Activated CD8-positive, alpha-beta memory T cell treated with anti-CD3 and anti-CD28 coated beads, Interleukin-2, amount 10 ng/mL, durations not matched to agents 7 days and 5 days (primary cell): ENCODE data around the gene CCR7. TPM values are rescaled to one million over a fixed set of nuclear protein-coding genes. Genes with fewer than 3 reads are reported as not detected.

Source experiments
- ATAC-seq: fragments of 150-1000 bp; cut with Tn5 transposase; one replicate; pipeline ENCODE4 v1.10.0; 2021; ENCODE audit warnings: moderate library complexity
- CTCF ChIA-PET: fragments of 350-600 bp; sonication (Branson Sonifier 250); formaldehyde crosslinking; loops from one replicate; lab custom pipeline; 2021; ENCODE audit warnings: antibody characterized with exemption; lab: Charles Lee
- DNase-seq: peaks from one replicate; pipeline ENCODE4 v3.0.0-alpha.2; 2020
- H3K27ac Mint-ChIP-seq: one replicate; pipeline ENCODE4 v1.8.0; 2021; ENCODE audit warnings: mild to moderate bottlenecking, mixed read lengths
- H3K27me3 Mint-ChIP-seq: one replicate; pipeline ENCODE4 v1.8.0; 2021; ENCODE audit warnings: mixed read lengths
- H3K36me3 Mint-ChIP-seq: one replicate; pipeline ENCODE4 v1.8.0; 2021; ENCODE audit warnings: mild to moderate bottlenecking, mixed read lengths
- H3K4me1 Mint-ChIP-seq: one replicate; pipeline ENCODE4 v1.8.0; 2021; ENCODE audit warnings: mixed read lengths
- H3K4me3 Mint-ChIP-seq: one replicate; pipeline ENCODE4 v1.8.0; 2021; ENCODE audit warnings: mild to moderate bottlenecking, moderate library complexity, mixed read lengths
- H3K9me3 Mint-ChIP-seq: one replicate; pipeline ENCODE4 v1.8.0; 2022; ENCODE audit warnings: low read depth, mixed read lengths
- total RNA-seq, 2 experiments: library from RNA; stranded (reverse); gene quantifications; one replicate each; pipeline ENCODE4 v1.2.3, GENCODE V29; 2021

The CCR7 gene
- total RNA-seq, 2 experiments from 2014 or later: 43.5 to 83.9 TPM

DNA sequence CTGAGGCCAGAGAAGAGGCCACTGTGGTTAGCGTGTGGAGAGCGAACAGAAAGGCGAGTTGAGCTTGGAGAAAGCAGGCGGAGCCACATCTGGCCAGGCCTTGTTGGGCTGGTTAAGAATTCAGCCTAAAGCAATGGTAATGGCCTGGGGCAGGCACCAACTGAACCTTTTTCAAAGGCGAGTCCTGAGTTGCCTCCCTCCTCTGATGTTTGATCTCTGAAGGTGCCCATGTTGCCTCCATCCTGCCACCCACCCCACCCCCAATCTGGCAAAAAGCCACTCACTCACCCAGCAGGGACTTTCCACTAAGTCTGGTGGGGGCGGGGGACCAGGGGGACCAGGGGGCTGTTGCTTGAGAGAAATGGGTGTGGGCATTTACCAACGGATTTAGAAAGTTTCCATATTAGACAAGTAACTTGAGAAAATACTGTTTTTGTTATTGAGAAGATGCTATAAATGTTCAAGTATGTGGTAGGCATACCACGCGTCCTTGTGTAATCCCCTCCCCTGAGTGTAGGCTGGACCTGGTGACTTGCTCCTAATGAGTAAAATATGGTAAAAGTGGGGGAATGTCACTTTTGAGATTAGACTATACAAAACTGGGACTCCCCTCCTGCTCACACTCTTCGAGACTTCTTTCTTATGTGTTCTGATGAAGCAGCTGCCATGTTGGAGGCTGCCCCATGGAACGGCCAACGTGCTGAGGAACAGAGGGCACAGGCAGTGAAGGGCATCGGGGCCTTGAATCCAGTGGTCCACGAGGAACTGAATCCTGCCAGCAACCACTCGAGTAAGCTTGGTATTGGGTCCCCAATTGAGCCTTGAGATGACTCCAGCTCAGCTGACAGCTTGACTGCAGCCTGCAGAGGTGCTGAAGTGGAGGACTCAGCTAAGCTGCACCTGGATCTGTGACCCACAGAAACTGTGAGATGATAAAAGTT is 34.0 kb downstream of the CCR7 start:
- H3K4me3 Mint-ChIP-seq: peak overlapping the region; percentile 41
- peaks cover 57% of the 10 kb centered on the region for H3K4me1 Mint-ChIP-seq
- DNase-seq (peak; percentile 73), ATAC-seq (peak; percentile 22)
- peak overlapping the region; percentile 80 for H3K27ac Mint-ChIP-seq
- CTCF ChIA-PET: interaction anchor here (0.8 to 27.4 kb wide), 23 partner anchors 8 to 229 kb away, joined by 3 to 447 read pairs (median 21); partner anchors contain the start of genes CCR7, GJD3, IGFBP4 and TOP2A
- peaks cover 4% of the 10 kb centered on the region for H3K36me3 Mint-ChIP-seq
- H3K27me3 Mint-ChIP-seq: peaks cover 21% of the 10 kb centered on the region
- H3K9me3 Mint-ChIP-seq: no peaks in the 10 kb centered on the region

GRCh38 chr17:40530531-40530994 is 34.7 kb downstream of the CCR7 start:
- Mint-ChIP-seq H3K4me1 (peaks cover 51% of the 10 kb centered on the region), H3K27ac (peak overlapping the region; percentile 80), H3K36me3 (peaks cover 11% of the 10 kb centered on the region), H3K9me3 (no peaks in the 10 kb centered on the region), H3K4me3 (no peak overlapping the region), H3K27me3 (peaks cover 19% of the 10 kb centered on the region)
- no peak for DNase-seq
- CTCF ChIA-PET: interaction anchor here (0.8 to 27.4 kb wide), 9 partner anchors 13 to 228 kb away, joined by 3 to 447 read pairs (median 9); partner anchors contain the start of genes CCR7, GJD3 and IGFBP4
- no peak for ATAC-seq

DNA sequence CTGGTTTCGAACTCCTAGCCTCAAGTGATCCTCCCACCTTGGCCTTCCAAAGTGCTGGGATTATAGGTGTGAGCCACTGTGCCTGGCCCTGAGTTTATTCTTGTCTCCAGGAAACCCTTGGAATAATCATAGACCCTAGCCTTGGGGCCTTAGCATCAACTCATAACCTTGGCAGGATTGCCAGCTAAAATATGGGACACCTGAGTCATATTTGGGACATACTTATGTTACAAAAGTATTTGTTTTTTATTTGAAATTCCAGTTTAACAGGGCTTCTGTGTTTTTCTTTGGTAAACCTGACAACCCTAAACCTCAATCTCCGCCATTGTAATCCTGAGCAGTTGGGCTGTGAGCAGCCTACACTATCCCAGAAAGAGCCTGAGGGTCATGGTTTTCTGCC is 35.3 kb downstream of the CCR7 start:
- ATAC-seq: no peak
- Mint-ChIP-seq H3K27ac (no peak overlapping the region), H3K4me1 (peaks cover 51% of the 10 kb centered on the region), H3K4me3 (no peak overlapping the region), H3K9me3 (peaks cover 4% of the 10 kb centered on the region), H3K27me3 (peaks cover 23% of the 10 kb centered on the region), H3K36me3 (peaks cover 16% of the 10 kb centered on the region)
- no peak for DNase-seq
- CTCF ChIA-PET: interaction anchor here (0.9 to 27.4 kb wide), 8 partner anchors 12 to 227 kb away, joined by 3 to 447 read pairs (median 50); partner anchors contain the start of genes CCR7, GJD3 and IGFBP4

DNA sequence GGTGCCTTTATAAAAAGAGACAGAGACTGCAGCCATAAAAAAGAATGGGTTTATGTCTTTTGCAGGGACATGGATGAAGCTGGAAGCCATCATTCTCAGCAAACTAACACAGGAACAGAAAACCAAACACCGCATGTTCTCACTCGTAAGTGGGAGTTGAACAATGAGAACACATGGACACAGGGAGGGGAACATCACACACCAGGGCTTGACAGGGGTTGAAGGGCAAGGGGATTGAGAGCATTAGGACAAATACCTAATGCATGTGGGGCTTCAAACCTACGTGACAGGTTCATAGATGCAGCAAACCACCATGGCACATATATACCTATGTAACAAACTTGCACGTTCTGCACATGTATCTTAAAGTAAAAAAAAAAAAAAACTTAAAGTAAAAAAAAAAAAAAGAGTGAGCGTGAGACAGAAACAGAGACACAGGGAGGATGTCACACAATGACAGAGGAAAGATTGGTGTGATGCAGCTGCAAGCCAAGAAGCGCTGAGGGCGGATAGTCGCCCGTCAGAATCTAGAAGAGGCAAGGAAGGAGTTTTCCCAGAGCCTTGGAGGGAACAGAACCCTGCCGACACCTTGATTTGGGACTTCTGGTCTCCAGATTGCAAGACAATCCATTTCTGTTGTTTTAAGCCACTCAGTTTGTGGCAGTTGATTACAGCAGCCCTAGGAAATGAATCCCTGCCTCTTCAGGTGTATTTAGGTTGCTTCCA is 36.4 kb downstream of the CCR7 start:
- peaks cover 11% of the 10 kb centered on the region for H3K9me3 Mint-ChIP-seq
- H3K27ac Mint-ChIP-seq: peak overlapping the region; percentile 65
- ATAC-seq (no peak), DNase-seq (no peak)
- peaks cover 45% of the 10 kb centered on the region for H3K4me1 Mint-ChIP-seq
- CTCF ChIA-PET: interaction anchor here (0.7 to 27.4 kb wide), 12 partner anchors 9 to 166 kb away, joined by 3 to 447 read pairs (median 4); partner anchors contain the start of genes CCR7 and IGFBP4
- H3K36me3 Mint-ChIP-seq: peaks cover 28% of the 10 kb centered on the region
- H3K4me3 Mint-ChIP-seq: no peak overlapping the region
- peaks cover 28% of the 10 kb centered on the region for H3K27me3 Mint-ChIP-seq

- peaks cover 15% of the 10 kb centered on the region for H3K9me3 Mint-ChIP-seq
- H3K36me3 Mint-ChIP-seq: peaks cover 42% of the 10 kb centered on the region
- H3K27me3 Mint-ChIP-seq: peaks cover 33% of the 10 kb centered on the region
- CTCF ChIA-PET: interaction anchor here (1.7 to 27.4 kb wide), 5 partner anchors 9 to 109 kb away, joined by 5 to 447 read pairs (median 6); partner anchors contain the start of genes CCR7 and TOP2A
- H3K4me3 Mint-ChIP-seq: no peak overlapping the region
- DNase-seq (no peak), ATAC-seq (no peak)
- H3K27ac Mint-ChIP-seq: no peak overlapping the region
- peaks cover 23% of the 10 kb centered on the region for H3K4me1 Mint-ChIP-seq
These were observed 38.6 kb downstream of the CCR7 start for GRCh38 chr17:40526668-40527067.

- H3K4me3 Mint-ChIP-seq: no peak overlapping the region
- CTCF ChIA-PET: interaction anchor here (0.7 to 3.2 kb wide), 6 partner anchors 8 to 108 kb away, joined by 3 to 26 read pairs (median 6); partner anchors contain the start of gene TOP2A
- H3K9me3 Mint-ChIP-seq: peaks cover 15% of the 10 kb centered on the region
- ATAC-seq (no peak), DNase-seq (no peak)
- H3K27me3 Mint-ChIP-seq: peaks cover 31% of the 10 kb centered on the region
- peaks cover 11% of the 10 kb centered on the region for H3K4me1 Mint-ChIP-seq
- no peak overlapping the region for H3K27ac Mint-ChIP-seq
- H3K36me3 Mint-ChIP-seq: peaks cover 48% of the 10 kb centered on the region
These were observed 40.0 kb downstream of the CCR7 start for GRCh38 chr17:40525294-40525693.

DNA sequence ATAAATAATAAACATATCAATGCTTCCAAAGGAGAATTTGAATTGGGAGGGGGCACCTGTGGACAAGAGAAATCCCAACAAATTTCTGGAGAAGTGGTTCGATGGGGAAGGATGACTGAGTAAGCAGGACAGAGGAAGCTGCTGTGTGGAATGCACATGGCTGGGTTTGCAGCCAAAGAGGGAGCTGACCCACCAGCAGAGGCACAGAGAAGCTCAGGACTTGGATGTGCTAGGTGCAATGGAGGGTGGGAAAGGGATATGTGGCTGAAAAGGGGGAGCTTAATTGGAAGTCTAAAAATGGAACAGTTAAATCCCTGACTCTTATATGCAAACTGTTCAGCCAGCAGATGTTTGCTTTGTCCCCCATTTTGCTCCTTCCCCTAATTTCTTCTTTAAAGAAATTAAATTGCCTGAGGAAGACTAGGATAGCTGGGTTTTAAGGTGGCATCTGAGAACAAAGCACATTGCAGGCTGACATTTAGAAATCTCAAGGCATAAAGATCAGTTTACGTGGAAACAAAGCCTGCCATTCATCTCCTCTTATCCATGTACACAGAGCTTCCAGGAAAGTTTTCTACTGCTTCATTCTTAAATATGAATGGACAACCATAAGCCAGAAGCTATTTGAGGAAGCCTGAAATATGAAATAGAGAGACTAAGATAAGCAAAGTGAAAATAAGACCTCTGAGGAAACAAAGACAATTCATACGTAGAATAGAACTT is 40.9 kb downstream of the CCR7 start:
- DNase-seq: no peak
- CTCF ChIA-PET: interaction anchor here (1.0 to 3.2 kb wide), 4 partner anchors 9 to 98 kb away, joined by 3 to 26 read pairs (median 6); no protein-coding TSS in a partner anchor
- Mint-ChIP-seq H3K27me3 (peaks cover 31% of the 10 kb centered on the region), H3K27ac (no peak overlapping the region), H3K4me1 (peaks cover 9% of the 10 kb centered on the region), H3K9me3 (peaks cover 15% of the 10 kb centered on the region), H3K4me3 (no peak overlapping the region), H3K36me3 (peaks cover 48% of the 10 kb centered on the region)
- ATAC-seq: no peak

- peaks cover 31% of the 10 kb centered on the region for H3K27me3 Mint-ChIP-seq
- DNase-seq (no peak), ATAC-seq (no peak)
- peaks cover 15% of the 10 kb centered on the region for H3K9me3 Mint-ChIP-seq
- CTCF ChIA-PET: interaction anchor here (2.5 to 3.2 kb wide), 2 partner anchors 11 to 37 kb away, joined by 8 to 26 read pairs; no protein-coding TSS in a partner anchor
- no peak overlapping the region for H3K27ac Mint-ChIP-seq
- H3K4me1 Mint-ChIP-seq: peaks cover 17% of the 10 kb centered on the region
- H3K4me3 Mint-ChIP-seq: no peak overlapping the region
- peaks cover 48% of the 10 kb centered on the region for H3K36me3 Mint-ChIP-seq
These were observed 42.3 kb downstream of the CCR7 start for GRCh38 chr17:40522961-40523310.

- Mint-ChIP-seq H3K4me3 (no peak overlapping the region), H3K36me3 (peaks cover 49% of the 10 kb centered on the region), H3K27me3 (peaks cover 31% of the 10 kb centered on the region), H3K27ac (no peak overlapping the region), H3K9me3 (peaks cover 15% of the 10 kb centered on the region), H3K4me1 (peaks cover 21% of the 10 kb centered on the region)
- ATAC-seq (no peak), DNase-seq (no peak)
- CTCF ChIA-PET: interaction anchor here (2.5 to 3.2 kb wide), 2 partner anchors 11 to 38 kb away, joined by 8 to 26 read pairs; no protein-coding TSS in a partner anchor
These were observed 42.9 kb downstream of the CCR7 start for GRCh38 chr17:40522250-40522960.

DNA sequence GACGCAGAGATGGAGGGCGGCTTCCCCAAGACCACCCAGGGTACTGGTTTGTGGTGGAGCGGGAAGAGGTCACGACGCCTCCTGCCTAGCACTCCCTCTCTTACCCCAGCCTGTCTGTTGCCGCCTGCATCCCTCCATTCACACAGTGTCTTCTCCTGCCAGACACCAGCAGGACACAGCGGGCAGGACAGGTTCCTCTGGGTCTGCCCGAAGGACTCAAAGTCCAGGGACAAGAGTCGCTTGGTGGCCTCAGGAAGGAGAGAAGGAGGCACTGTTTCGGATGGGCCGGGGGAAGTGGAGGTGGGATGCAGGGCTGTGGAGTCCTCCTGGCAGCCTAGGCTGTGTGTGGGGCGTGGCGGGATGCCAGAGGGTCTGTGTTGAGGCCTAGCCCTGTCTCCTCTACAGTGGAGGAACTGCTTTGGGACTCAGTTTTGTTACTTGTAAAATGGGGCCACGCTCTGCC is 44.2 kb downstream of the CCR7 start:
- DNase-seq (no peak), ATAC-seq (no peak)
- Mint-ChIP-seq H3K4me1 (peaks cover 35% of the 10 kb centered on the region), H3K4me3 (no peak overlapping the region), H3K9me3 (peaks cover 15% of the 10 kb centered on the region), H3K27me3 (peaks cover 24% of the 10 kb centered on the region), H3K36me3 (peaks cover 46% of the 10 kb centered on the region), H3K27ac (no peak overlapping the region)
- CTCF ChIA-PET: interaction anchor here (0.6 to 5.5 kb wide), 2 partner anchors 12 to 75 kb away, joined by 4 to 48 read pairs; no protein-coding TSS in a partner anchor

DNA sequence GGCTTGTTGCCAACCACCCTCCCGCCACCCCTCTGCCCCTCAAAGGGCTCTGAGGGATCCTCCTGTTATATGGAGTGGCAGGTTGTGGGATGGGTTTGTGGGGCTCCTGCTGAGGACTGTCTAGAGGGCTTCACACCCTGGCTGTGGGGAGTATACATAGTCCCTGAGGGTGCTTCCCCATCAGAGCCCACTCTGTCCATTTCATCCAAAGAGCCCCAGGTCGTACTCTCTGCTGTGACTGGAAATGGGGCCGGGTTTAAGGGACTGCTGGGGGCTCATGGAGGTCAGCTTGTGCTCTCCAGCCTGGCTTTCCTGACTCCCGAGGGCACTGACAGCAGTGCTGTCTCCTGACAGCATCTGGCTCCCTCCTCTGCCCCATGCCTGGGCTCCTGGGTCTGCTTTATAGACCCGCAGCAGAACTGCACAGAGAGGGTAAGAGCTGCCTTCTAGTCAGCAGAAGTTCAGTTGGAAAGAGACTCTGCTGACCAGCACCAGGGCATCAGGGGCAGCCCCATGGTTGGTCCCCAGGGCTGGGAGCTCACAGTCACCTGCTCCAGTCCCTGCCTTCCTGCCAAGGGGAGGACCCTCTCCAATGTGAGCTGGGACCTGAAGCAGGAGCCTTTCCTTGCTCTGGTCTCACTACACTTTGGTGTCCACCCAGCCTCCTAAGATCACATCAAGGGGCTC is 46.0 kb downstream of the CCR7 start:
- no peak for DNase-seq
- peaks cover 53% of the 10 kb centered on the region for H3K4me1 Mint-ChIP-seq
- H3K9me3 Mint-ChIP-seq: peaks cover 5% of the 10 kb centered on the region
- no peak for ATAC-seq
- peaks cover 18% of the 10 kb centered on the region for H3K27me3 Mint-ChIP-seq
- CTCF ChIA-PET: interaction anchor here (1.2 to 5.5 kb wide), 5 partner anchors 9 to 43 kb away, joined by 3 to 48 read pairs (median 5); no protein-coding TSS in a partner anchor
- H3K4me3 Mint-ChIP-seq: no peak overlapping the region
- H3K36me3 Mint-ChIP-seq: peaks cover 30% of the 10 kb centered on the region
- no peak overlapping the region for H3K27ac Mint-ChIP-seq
